LNCaP clone FGC (cell line): Measurements from ENCODE around the gene DUSP28.

Source experiments
- DNase-seq: peaks from one replicate; pipeline ENCODE4 v3.0.0-alpha.2; 2011; ENCODE audit warnings: low read depth
- H3K4me3 ChIP-seq: 2 replicates; pipeline ENCODE4 v1.5.1; 2011; ENCODE audit warnings: mild to moderate bottlenecking, low read depth, low read length, control low read depth
- TF ChIP-seq, protein P1 (sequence below): IDR thresholded peaks from 2 replicates; pipeline ENCODE4 v1.5.1; 2012; ENCODE audit warnings: mild to moderate bottlenecking; ENCODE audit not compliant: control insufficient read depth, insufficient read depth; ENCODE audit errors: extremely low read depth

DUSP28 gene

DNA sequence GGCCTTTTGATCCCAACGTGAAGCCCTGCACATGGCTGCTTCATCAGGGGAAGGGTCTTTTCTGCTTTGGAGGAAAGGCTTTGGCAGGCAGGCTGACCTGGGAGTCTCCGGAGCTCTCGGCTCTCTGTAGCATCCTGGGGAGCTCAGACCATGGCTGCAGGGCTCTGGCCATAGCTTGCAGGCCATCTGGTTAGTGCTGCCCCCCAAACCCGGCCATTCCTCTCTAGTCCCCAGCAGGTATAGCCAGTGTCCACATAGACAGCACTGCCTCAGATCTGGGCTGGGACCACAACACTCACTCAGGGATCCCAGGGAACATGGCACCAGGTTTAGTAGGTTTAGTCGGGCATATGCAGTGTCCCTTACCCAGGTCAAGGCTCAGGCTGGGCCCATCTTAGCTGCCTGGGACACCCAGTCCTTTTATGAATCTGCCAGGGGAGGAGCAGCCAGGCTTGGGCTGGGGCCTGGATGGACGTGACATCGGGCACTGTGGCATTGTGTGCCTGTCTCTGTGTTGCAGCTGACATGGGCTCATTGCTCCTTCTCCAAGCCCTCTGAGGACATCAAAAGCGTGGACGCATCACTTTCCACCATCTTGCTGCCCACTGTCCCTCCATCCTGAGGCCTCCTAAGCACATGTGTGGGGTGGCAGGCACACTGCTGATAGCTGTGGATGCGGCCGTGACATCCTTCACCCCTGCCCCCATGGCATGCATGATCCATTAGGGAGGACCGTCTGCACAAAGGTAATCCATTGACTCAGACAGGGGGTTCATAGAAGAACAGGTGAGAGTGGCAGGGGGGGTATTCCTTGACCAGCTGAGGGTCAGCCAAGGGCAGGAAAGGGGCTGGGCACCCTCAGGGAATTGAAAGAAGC is 45.9 kb downstream of the DUSP28 start:
- DNase-seq: no peak
- TF ChIP-seq, protein P1, sequence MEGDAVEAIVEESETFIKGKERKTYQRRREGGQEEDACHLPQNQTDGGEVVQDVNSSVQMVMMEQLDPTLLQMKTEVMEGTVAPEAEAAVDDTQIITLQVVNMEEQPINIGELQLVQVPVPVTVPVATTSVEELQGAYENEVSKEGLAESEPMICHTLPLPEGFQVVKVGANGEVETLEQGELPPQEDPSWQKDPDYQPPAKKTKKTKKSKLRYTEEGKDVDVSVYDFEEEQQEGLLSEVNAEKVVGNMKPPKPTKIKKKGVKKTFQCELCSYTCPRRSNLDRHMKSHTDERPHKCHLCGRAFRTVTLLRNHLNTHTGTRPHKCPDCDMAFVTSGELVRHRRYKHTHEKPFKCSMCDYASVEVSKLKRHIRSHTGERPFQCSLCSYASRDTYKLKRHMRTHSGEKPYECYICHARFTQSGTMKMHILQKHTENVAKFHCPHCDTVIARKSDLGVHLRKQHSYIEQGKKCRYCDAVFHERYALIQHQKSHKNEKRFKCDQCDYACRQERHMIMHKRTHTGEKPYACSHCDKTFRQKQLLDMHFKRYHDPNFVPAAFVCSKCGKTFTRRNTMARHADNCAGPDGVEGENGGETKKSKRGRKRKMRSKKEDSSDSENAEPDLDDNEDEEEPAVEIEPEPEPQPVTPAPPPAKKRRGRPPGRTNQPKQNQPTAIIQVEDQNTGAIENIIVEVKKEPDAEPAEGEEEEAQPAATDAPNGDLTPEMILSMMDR: no peak
- no peak overlapping the region for H3K4me3 ChIP-seq

DNA sequence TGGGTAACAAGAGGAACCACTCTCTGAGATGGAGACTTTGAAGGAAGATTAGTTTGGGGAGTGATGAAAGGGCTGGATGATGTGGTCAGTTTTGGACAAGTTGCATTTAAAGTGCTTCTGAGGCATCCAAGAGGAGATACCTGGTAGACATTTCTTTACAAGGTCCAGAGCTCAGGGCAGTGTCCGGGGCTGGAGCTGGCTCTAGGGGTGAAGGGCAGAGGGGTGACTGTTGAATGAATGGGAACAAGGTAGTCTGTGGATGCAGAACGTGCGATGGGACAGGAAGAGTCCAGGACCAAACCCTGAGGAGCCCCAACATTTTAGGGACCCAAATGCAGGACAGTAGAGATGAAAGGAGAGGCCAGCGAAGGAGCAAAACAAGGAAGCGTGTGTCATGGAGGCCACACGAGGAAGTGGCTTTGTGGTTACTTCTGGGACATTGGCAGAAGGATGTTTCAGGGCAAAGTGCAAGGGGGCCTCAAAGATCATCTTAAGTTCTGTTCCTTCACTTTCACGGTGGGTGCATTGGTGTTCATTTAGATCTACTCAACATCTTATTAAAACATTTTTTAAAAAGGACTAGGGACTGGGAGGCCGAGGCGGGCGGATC is 51.5 kb downstream of the DUSP28 start:
- no peak for DNase-seq
- TF ChIP-seq, protein P1: no peak
- no peak overlapping the region for H3K4me3 ChIP-seq
